LNCAP (cell line): ENCODE data around the gene ZNF532.

Experiments used
- TF ChIP-seq, protein P1 (sequence below): fragments of 450-650 bp; IDR thresholded peaks from 2 replicates; pipeline ENCODE4 v1.5.1; 2017; ENCODE audit warnings: mild to moderate bottlenecking

The ZNF532 gene

DNA sequence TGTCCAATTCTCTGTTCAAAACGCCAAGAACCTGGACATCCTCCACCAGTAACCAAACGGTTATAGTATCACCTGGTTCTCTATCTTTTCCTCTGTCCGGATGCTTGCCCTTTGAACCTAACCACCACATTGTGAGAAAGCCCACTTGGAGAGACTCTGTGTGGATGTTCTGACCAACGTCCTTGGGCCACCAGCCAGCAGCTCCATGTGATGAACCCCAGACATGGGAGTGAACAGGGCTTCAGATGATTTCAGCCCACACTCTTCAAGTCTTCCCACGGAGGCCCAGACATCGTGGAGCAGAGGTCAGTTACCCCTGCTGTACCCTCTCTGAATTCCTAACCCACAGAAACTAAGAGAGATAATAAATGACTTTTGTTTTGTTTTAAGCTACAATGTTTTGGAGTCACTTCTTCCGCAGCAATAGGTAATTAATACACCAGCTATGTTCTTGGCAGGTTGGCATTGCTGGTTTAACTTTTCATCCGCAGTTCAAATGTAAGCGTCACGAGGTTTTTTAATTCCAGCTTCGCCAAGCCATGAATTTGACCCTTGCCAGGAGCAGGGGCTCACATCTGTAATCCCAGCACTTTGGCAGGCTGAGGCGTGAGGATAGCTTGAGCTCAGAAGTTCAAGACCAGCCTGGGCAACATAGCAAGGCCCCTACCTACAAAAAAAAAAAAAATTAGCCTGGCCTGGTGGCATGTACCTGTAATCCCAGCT is 36.1 kb upstream of the ZNF532 start:
- TF ChIP-seq, protein P1, sequence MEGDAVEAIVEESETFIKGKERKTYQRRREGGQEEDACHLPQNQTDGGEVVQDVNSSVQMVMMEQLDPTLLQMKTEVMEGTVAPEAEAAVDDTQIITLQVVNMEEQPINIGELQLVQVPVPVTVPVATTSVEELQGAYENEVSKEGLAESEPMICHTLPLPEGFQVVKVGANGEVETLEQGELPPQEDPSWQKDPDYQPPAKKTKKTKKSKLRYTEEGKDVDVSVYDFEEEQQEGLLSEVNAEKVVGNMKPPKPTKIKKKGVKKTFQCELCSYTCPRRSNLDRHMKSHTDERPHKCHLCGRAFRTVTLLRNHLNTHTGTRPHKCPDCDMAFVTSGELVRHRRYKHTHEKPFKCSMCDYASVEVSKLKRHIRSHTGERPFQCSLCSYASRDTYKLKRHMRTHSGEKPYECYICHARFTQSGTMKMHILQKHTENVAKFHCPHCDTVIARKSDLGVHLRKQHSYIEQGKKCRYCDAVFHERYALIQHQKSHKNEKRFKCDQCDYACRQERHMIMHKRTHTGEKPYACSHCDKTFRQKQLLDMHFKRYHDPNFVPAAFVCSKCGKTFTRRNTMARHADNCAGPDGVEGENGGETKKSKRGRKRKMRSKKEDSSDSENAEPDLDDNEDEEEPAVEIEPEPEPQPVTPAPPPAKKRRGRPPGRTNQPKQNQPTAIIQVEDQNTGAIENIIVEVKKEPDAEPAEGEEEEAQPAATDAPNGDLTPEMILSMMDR, result no peak

DNA sequence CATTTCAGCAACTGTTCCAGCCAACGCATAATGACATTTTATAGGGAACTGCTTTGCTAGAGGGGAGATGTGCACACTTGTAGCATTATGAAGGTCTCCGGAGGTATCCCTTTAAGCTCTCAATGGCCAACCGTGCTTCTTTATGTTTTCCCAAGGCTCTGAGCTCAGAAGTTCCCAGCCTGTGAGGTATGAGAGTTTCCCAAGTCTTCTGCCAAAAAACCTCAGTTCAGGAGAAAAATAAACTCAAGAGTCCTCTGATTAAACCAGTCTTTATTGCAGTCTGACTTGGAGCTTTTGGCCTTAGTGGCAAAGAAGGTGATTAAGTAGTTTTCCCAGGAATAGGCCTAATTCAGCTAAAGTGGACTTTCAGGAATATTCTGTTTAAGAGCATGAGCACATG is 35.4 kb upstream of the ZNF532 start:
- TF ChIP-seq, protein P1, result no peak

DNA sequence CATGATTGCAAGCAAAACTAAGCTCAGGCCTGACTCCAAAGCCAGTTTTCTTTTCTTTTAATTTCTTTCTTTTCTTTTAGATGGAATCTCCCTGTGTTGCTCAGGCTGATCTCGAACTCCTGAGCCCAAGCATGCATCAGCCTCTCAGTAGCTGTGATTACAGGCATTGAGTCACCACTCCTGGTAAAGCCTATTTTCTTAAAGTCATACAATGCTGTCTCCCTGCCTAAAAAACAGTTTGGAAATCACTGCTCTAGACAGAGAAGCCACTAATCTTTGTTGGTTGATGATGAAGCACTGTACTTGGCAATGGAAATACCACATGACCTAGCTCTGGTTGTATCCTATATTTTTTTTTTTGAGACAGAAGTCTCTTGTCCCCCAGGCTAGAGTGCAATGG is 33.1 kb upstream of the ZNF532 start:
- TF ChIP-seq, protein P1, result no peak

DNA sequence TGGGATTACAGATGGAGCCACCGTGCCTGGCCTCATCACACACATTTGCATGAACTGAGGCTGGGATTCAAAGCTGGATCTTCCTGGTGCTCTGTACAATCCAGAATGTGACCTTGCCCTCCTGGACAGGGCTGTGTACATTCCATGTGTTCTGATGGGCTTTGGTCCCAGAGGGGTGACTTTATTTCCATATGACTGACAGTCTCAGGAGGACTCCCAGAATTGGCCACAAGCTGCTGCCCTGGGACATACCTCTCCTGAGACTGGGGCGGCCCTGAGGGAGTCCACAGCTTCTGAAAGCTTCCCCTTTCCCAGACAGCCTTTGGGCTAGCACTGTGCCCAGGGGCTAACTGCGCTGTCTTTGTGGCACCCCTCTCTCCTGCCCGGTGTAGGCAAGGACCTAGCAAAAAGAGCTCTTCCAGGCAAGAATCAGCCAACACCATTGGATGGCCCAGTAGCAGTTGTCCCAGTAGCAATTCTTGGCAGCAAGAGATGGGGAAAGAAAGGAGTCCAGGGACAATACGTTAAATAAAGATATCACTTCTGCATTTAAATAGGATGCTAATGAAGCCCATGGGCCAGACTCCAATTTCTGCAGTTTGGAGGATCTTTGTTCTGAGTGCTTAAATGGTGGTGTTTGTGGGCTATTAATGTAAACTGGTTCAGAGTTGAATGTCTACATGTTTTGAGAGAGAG is 26.4 kb upstream of the ZNF532 start:
- TF ChIP-seq, protein P1, result no peak

DNA sequence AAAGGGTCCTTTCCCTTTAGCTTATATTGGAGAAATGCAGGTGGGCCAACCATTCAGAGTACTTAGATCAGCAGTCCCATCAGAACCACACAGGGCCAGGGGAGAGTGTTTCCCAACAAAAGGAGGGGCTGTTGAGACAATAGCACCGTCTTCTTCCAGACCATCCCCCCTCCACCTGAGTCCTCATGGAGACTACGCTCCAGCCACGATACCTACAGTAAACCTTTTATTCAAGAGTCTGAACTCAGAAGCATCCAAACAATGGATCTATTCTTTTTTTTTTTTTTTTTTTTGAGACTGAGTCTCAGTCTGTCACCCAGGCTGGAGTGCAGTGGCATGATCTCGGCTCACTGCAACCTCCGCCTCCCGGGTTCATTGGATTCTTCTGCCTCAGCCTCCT is 25.7 kb upstream of the ZNF532 start:
- TF ChIP-seq, protein P1, result no peak

DNA sequence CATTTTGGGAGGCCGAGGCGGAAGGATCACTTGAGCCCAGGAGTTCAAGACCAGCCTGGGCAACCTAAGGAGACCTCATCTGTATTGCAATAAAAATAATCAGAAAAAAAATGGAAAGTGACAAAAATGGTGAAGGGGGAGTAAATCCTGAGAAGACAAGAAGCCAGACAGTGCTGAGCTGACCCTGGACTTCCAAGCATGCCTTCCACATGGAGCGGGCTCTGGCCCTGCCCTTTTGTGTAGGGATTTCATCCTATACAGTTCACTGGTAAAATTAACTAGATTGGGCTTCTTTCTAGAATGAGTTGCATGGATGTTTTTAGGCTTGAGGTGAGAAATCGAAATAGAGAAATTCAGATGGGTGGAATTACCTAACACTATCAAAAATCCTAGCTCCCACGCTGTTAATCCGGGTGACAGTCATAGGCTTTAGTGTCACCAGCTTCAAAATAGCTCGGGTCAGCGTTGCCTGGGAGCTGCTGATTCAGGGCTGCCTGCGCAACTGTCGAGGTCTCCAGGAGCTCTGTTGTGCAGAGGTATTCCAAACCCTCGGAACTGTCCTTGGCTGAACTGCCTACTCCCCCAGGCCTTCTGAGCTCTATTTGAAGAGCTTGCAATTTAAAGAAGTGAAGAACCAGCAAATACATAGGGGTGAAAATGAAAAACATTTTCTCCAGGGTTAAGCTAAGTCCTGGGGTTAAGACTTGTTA is 21.5 kb upstream of the ZNF532 start:
- TF ChIP-seq, protein P1, result no peak

DNA sequence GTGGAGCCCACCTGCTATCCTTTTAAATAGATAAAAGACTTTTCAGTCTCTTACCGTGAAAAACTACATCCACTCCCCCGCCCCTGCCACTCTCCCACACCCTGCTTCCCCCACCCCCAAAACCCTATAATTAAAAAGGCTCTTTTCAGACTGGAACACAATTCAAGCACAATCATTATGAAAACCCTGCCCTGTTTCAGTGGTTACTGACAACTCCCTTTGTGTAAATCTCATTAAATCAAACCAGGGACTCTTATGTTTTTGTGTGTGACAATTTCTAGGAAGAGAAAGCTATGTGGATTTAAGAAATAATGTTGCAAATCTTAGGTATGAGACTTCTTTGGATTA is 21.0 kb upstream of the ZNF532 start:
- TF ChIP-seq, protein P1, result no peak
